NCI-H1436 (cell line): ENCODE results near the gene RPUSD3.
"Not testable (repeated sequence)": the region's sequence is repeated elsewhere in the genome, so short reads cannot be mapped to it uniquely, and the experiment has no call there.

Experiments used
- DNase-seq: peaks from one replicate; lab custom pipeline; 2025; lab: John Stamatoyannopoulos, UW

The RPUSD3 gene

DNA sequence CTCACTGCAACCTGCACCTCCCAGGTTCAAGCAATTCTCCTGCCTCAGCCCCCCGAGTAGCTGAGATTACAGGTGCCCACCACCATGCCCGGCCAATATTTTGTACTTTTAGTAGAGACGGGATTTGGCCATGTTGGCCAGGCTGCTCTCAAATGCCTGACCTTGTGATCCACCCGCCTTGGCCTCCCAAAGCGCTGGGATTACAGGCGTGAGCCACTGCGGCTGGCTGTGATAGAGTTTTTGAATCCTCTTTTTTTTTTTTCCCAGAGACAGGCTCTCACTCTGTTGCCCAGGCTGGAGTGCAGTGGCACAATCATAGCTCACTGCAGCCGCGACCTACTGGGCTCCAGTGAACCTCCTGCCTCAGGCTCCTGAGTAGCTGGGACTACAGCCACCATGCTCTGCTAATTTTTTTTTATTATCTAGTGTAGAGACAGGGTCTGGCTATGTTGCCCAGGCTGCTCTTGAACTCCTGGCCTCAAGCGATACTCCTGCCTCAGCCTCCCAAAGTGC lies 21.4 kb upstream of the RPUSD3 start:
- DNase-seq = not testable (repeated sequence)

DNA sequence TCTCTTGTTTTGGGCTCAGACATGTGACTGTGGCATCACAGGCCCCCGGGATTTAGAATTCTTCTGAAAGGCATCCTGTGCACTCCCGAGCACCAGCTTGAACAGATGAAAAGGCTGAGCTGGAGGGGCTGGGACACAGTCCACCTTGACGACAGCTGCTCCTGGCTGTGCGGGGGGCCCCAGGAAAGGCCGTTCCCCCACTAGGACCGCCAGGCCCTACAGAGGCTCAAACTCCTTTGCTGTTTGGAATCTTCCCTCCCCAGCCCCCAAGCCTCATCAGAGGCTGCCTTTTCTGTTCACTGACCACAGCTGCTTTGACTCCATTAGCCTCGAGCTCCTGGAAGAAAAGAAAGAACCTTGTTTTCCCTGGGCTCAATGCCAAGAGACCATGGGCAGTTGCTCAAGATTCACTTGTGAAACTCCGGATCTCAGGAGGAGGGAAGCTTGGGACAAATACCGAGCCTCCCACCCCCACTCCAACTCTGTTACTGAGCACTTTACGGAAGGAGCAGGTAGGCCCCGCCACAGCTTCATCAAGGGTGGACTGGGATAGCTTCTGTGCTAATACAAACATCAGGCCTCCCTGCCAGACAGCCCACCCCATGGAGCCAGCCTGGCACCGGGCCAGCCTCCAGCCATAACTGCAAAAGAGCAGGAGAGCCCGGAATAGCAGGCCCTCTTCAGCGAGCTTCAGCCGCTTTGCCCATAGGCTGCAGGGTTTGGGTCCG lies 20.6 kb upstream of the RPUSD3 start:
- no peak for DNase-seq

DNA sequence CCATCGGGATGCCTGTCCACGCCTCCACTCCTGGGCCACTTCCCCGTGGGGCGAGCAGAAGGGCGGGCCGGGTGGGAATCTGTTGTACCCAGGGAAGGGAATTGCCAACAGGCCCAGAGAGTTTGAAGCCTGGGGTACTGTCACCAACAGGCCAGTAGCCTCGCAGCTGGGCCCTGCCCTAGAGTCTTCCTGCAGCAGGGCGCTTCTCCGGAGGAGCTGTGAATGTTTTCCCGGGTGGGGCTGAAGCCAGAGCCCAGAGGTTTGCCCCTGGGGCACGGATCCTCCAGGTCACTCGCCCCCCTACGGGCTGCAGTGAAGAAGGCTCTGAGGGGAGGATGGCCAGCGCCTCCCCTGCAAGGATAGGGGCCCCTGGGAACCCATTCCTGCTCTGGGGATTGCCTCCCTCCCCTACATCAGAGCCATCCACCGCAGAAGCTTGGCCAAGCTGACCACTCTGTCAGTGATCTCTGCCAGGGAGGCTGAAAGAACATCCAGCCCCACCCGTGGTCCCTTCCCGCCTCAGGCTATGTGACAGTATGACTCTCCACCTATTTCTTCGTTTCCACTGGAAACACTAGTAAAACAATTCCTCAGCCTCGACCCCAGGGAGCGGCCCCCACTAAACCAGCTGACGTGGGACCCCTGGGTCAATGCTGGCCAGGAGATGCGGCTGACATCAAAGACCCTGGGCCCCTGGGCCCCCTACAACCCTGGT lies 19.4 kb upstream of the RPUSD3 start:
- no peak for DNase-seq

GRCh38 chr3:9862391-9863057 lies 18.7 kb upstream of the RPUSD3 start:
- DNase-seq = no peak

DNA sequence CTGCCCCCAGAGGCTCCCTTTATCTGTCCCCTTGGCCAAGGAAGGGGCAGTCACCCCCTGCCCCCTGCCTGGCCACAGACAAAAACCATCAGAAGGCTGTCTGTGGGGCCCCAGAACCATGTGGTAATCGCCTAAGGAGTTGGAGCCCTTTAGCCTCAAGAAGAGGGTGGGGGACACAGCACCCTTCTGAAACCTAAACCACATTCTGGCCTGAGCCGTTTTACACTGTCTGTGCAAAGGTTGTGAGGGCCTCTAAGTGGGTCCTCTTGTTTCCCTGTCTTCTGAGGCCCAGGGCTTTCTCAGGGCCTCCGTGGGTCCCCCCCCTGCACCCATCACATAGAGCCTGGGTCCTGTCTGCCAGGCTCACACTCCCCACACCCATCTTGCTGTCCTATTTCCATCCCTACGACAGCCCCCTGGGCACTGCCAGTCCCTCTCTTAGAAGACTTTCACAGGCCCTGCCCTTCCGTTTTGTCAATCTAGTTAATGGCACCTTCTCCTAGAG lies 17.9 kb upstream of the RPUSD3 start:
- no peak for DNase-seq

DNA sequence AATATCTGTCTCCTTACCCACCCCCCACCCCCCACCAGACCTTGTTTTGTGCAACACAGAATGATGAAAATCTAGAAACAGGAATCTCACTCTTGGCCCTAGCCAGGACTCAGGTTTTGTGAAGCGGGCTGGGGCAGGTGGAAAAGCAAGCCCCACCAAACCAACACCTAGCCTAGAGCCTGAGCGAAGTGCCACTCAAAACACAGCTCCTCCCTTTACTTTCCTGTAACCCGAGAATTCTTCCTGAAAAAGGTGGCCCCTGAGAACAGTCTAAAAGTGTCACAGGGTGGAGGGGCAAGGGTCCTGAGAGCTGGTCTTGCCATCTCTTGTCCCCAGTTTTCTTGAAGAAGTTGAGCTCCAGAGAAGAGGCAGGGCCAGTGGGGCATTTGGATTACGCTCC lies 17.4 kb upstream of the RPUSD3 start:
- DNase-seq = no peak

GRCh38 chr3:9859530-9860025 lies 15.8 kb upstream of the RPUSD3 start:
- no peak for DNase-seq

GRCh38 chr3:9855594-9855993 lies 11.8 kb upstream of the RPUSD3 start:
- DNase-seq = no peak

- DNase-seq = not testable (repeated sequence)
Observed at GRCh38 chr3:9854291-9854940, 10.6 kb upstream of the RPUSD3 start.

- no peak for DNase-seq
Observed at GRCh38 chr3:9852528-9852927, 8.7 kb upstream of the RPUSD3 start.

GRCh38 chr3:9851926-9852325 lies 8.1 kb upstream of the RPUSD3 start:
- DNase-seq = not testable (repeated sequence)

DNA sequence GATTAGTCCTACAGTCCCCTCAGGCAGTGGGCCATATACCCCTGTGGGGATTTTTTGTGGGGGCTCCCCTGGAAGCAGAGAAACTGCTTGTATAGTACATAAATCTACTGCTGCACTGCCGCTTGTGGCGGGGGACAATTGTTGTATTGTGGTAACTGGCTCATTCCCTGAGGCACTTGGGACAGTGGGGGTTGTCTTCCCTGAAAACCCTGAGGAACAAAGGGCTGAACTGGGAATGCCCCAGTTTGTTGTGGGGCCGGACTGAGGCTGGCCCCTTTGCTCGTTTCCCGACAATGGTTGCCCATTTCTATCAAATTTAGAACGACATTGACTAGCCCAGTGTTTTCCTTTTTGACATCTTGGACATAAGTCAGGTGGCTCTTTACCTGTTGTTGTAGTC lies 7.6 kb upstream of the RPUSD3 start:
- not testable (repeated sequence) for DNase-seq

DNA sequence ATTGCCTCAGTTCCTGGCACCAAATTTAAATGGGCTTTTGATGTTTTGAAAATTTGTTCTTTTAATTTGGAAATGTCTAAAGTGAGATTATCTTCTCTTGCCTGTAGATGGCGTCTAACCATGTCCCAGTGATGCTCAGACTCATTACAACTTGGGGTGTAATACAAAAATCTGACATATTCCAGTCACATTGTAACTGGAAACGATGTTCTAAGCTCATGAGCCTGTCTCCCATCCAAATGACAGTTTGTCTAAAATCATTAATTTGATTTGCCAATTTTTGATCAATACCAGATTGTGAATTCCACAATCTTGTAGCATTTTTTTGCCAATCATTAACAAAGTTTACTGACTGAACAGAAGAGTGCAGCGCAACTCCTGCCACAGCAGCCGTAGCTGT lies 5.1 kb upstream of the RPUSD3 start:
- DNase-seq = not testable (repeated sequence)

GRCh38 chr3:9847870-9848269 lies 4.1 kb upstream of the RPUSD3 start:
- DNase-seq = not testable (repeated sequence)

GRCh38 chr3:9846931-9847488 lies 3.2 kb upstream of the RPUSD3 start:
- DNase-seq = no peak

- DNase-seq = no peak
Observed at GRCh38 chr3:9846231-9846630, 2.4 kb upstream of the RPUSD3 start.

DNA sequence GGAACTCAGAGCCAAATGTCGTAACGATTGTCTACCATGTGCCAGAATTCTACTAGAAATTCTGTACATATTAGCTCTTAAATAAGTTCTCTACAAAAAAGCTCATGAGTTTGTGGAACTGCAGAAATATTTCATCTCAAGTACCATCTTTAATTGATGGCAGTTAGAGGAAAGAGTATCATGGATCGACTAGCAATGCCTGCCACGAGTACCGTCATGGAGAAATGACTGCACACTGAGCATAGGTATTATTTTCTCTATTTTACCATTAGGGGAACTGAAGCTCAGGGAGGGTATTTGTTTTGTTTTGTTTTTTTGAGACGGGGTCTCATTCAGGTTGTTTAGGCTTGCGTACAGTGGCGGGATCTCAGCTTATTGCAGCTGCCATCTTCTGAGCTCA lies 2.8 kb downstream of the RPUSD3 start:
- DNase-seq = no peak

- no peak for DNase-seq
Observed at GRCh38 chr3:9838856-9839255, 5.0 kb downstream of the RPUSD3 start.

- no peak for DNase-seq
Observed at GRCh38 chr3:9837701-9838582, 5.9 kb downstream of the RPUSD3 start.

GRCh38 chr3:9834520-9835380 lies 9.1 kb downstream of the RPUSD3 start:
- no peak for DNase-seq
